Stimulated activated CD8-positive, alpha-beta memory T cell treated with anti-CD3 and anti-CD28 coated beads, Interleukin-4, amount 100 ng/mL, for 4 hours (primary cell): ENCODE results near the gene MXD3.

Source experiments
- DNase-seq, 2 donors: peaks; one replicate each; pipeline ENCODE4 v3.0.0-alpha.2; 2020; ENCODE audit warnings: low read depth in 2 of 2, low spot score in 1 of 2

MXD3 gene

GRCh38 chr5:177303925-177304391, 7.7 kb downstream of the MXD3 start:
- no peak for DNase-seq

- peak; percentile 76 to 77 for DNase-seq
Measured at GRCh38 chr5:177303121-177303924, 8.4 kb downstream of the MXD3 start, which contains the start of the genes PRELID1 and RAB24. Gene PRELID1 (plus strand): TSS chr5:177303799. CDS start chr5:177303986, 187 bp downstream. Gene RAB24 (minus strand): TSS chr5:177303719. CDS start chr5:177303288, 431 bp downstream.

GRCh38 chr5:177302354-177303110, 9.2 kb downstream of the MXD3 start:
- DNase-seq = no peak

- no peak for DNase-seq
Measured at GRCh38 chr5:177301503-177302165, 10.1 kb downstream of the MXD3 start.

- DNase-seq = no peak
Measured at GRCh38 chr5:177300951-177301350, 10.7 kb downstream of the MXD3 start.

- DNase-seq = peak; percentile 33 to 53
Measured at GRCh38 chr5:177300236-177300880, 11.3 kb downstream of the MXD3 start.

- DNase-seq = no peak
Measured at GRCh38 chr5:177299697-177300096, 12.0 kb downstream of the MXD3 start.

- no peak for DNase-seq
Measured at GRCh38 chr5:177297922-177298321, 13.8 kb downstream of the MXD3 start.

- DNase-seq = no peak
Measured at GRCh38 chr5:177296581-177296980, 15.1 kb downstream of the MXD3 start.

- no peak for DNase-seq
Measured at GRCh38 chr5:177295924-177296323, 15.8 kb downstream of the MXD3 start.

- DNase-seq = no peak
Measured at GRCh38 chr5:177294632-177295031, 17.1 kb downstream of the MXD3 start.

- DNase-seq = no peak
Measured at GRCh38 chr5:177293819-177294581, 17.7 kb downstream of the MXD3 start.

GRCh38 chr5:177291735-177292134, 20.0 kb downstream of the MXD3 start:
- DNase-seq = no peak

- DNase-seq = no peak
Measured at GRCh38 chr5:177290816-177291596, 20.7 kb downstream of the MXD3 start.

GRCh38 chr5:177288191-177288590, 23.5 kb downstream of the MXD3 start:
- DNase-seq = no peak

GRCh38 chr5:177276886-177277285, 34.8 kb downstream of the MXD3 start:
- no peak for DNase-seq

- no peak for DNase-seq
Measured at GRCh38 chr5:177275883-177276282, 35.8 kb downstream of the MXD3 start.

GRCh38 chr5:177271113-177271512, 40.6 kb downstream of the MXD3 start:
- DNase-seq = no peak

- DNase-seq = no peak
Measured at GRCh38 chr5:177270653-177271052, 41.0 kb downstream of the MXD3 start.
